Neuronal stem cell (in vitro differentiated cells): ENCODE results near the gene SIGLEC11. TPM values are rescaled to one million over a fixed set of nuclear protein-coding genes. Genes with fewer than 3 reads are reported as not detected.
A peak's percentile ranks its signal among the peaks of the same experiment; 100 is the strongest.
"Not testable (repeated sequence)": the region's sequence is repeated elsewhere in the genome, so short reads cannot be mapped to it uniquely, and the experiment has no call there.

Experiments used
- DNase-seq: peaks from one replicate; pipeline ENCODE4 v3.0.0-alpha.2; 2013; ENCODE audit warnings: low spot score
- H2AFZ ChIP-seq: one replicate; pipeline ENCODE4 v1.6.1; 2013; ENCODE audit warnings: mild to moderate bottlenecking, low read length, inconsistent platforms
- H2AK5ac ChIP-seq: 2 replicates; pipeline ENCODE4 v1.6.1; 2013; ENCODE audit warnings: low read depth, mild to moderate bottlenecking, inconsistent platforms, low read length, moderate library complexity, mixed read lengths
- H2BK120ac ChIP-seq: 2 replicates; pipeline ENCODE4 v1.6.1; 2013; ENCODE audit warnings: low read depth, mild to moderate bottlenecking, inconsistent platforms, low read length, moderate library complexity, mixed read lengths
- H2BK12ac ChIP-seq: one replicate; pipeline ENCODE4 v1.6.1; 2013; ENCODE audit warnings: low read length, inconsistent platforms
- H2BK15ac ChIP-seq: 2 replicates; pipeline ENCODE4 v1.6.1; 2013; ENCODE audit warnings: mild to moderate bottlenecking, low read length, inconsistent platforms, mixed read lengths
- H2BK5ac ChIP-seq: one replicate; pipeline ENCODE4 v1.6.1; 2013; ENCODE audit warnings: inconsistent platforms, mild to moderate bottlenecking, low read length, moderate library complexity
- H3K14ac ChIP-seq: one replicate; pipeline ENCODE4 v1.6.1; 2013; ENCODE audit warnings: low read length, inconsistent platforms
- H3K18ac ChIP-seq: 2 replicates; pipeline ENCODE4 v1.6.1; 2013; ENCODE audit warnings: low read length, inconsistent platforms
- H3K23ac ChIP-seq: 2 replicates; pipeline ENCODE4 v1.6.1; 2013; ENCODE audit warnings: low read depth, mild to moderate bottlenecking, mixed read lengths, low read length, inconsistent platforms; ENCODE audit not compliant: poor library complexity
- H3K27ac ChIP-seq: replicated peaks from 3 replicates; pipeline ENCODE4 v1.5.1; 2013; ENCODE audit warnings: low read length, inconsistent platforms
- H3K27me3 ChIP-seq, 3 experiments: 2 replicates each; pipeline ENCODE4 v1.6.1; 2013; ENCODE audit warnings: low read length in 3 of 3, mild to moderate bottlenecking in 2 of 3, inconsistent platforms in 1 of 3, low read depth in 1 of 3, mixed read lengths in 1 of 3, moderate library complexity in 1 of 3; ENCODE audit not compliant: control insufficient read depth in 3 of 3, insufficient read depth in 3 of 3
- H3K36me3 ChIP-seq, 2 donors: replicated peaks in 1 of 2; 2 replicates each; pipeline ENCODE4 v1.6.1; 2013; ENCODE audit warnings: low read length in 2 of 2; ENCODE audit not compliant: control insufficient read depth in 2 of 2, insufficient read depth in 2 of 2
- H3K4ac ChIP-seq: 2 replicates; pipeline ENCODE4 v1.6.1; 2013; ENCODE audit warnings: inconsistent platforms, mild to moderate bottlenecking, low read length, moderate library complexity
- H3K4me1 ChIP-seq, 2 donors: 1 replicate in 1 of 2; 2 replicates in 1 of 2; pipeline ENCODE4 v1.6.1; 2013; ENCODE audit warnings: low read length in 2 of 2, low read depth in 1 of 2; ENCODE audit not compliant: control insufficient read depth in 2 of 2, insufficient read depth in 1 of 2
- H3K4me2 ChIP-seq: one replicate; pipeline ENCODE4 v1.6.1; 2013; ENCODE audit warnings: mild to moderate bottlenecking, low read length, inconsistent platforms; ENCODE audit not compliant: insufficient read depth, poor library complexity, severe bottlenecking
- H3K4me3 ChIP-seq, 2 donors: 2 replicates each; pipeline ENCODE4 v1.5.1; 2013; ENCODE audit warnings: low read length in 2 of 2, mild to moderate bottlenecking in 2 of 2, inconsistent platforms in 1 of 2, moderate library complexity in 1 of 2
- H3K79me1 ChIP-seq: one replicate; pipeline ENCODE4 v1.6.1; 2013; ENCODE audit warnings: low read depth, mild to moderate bottlenecking, inconsistent platforms, low read length, moderate library complexity
- H3K9ac ChIP-seq: one replicate; pipeline ENCODE4 v1.6.1; 2013; ENCODE audit warnings: mild to moderate bottlenecking, low read depth, low read length, inconsistent platforms; ENCODE audit not compliant: poor library complexity
- H3K9me3 ChIP-seq, 2 donors: replicated peaks in 1 of 2; 2 replicates each; pipeline versions ENCODE3 to v1.6.1; 2013; ENCODE audit warnings: low read length in 2 of 2, mild to moderate bottlenecking in 2 of 2, inconsistent platforms in 1 of 2, low read depth in 1 of 2, mixed read lengths in 1 of 2, moderate library complexity in 1 of 2; ENCODE audit not compliant: control insufficient read depth in 2 of 2, insufficient read depth in 1 of 2
- H4K8ac ChIP-seq: one replicate; pipeline ENCODE4 v1.6.1; 2013; ENCODE audit warnings: low read depth, mild to moderate bottlenecking, inconsistent platforms, low read length, moderate library complexity
- H4K91ac ChIP-seq: one replicate; pipeline ENCODE4 v1.6.1; 2013; ENCODE audit warnings: low read length, low read depth, mild to moderate bottlenecking, inconsistent platforms; ENCODE audit not compliant: poor library complexity
- WGBS, 2 donors: extraction: QIAGEN DNeasy Blood & Tissue Kit; methylation state at CpG; one replicate each; pipeline ENCODE4 v1.1.7; 2013; ENCODE audit warnings: missing lambda C conversion rate in 2 of 2, mixed read lengths in 1 of 2; ENCODE audit not compliant: insufficient read length in 2 of 2, insufficient replicate concordance in 1 of 2; ENCODE audit errors: extremely low coverage in 2 of 2; 5-methylcytosine and 5-hydroxymethylcytosine counted together
- polyA plus RNA-seq, 2 experiments: library from polyadenylated mRNA; stranded (reverse); fragments of 200-250 nt; gene quantifications; one replicate each; pipeline ENCODE4 v1.2.3, GENCODE V29; 2013

Gene SIGLEC11, protein sequence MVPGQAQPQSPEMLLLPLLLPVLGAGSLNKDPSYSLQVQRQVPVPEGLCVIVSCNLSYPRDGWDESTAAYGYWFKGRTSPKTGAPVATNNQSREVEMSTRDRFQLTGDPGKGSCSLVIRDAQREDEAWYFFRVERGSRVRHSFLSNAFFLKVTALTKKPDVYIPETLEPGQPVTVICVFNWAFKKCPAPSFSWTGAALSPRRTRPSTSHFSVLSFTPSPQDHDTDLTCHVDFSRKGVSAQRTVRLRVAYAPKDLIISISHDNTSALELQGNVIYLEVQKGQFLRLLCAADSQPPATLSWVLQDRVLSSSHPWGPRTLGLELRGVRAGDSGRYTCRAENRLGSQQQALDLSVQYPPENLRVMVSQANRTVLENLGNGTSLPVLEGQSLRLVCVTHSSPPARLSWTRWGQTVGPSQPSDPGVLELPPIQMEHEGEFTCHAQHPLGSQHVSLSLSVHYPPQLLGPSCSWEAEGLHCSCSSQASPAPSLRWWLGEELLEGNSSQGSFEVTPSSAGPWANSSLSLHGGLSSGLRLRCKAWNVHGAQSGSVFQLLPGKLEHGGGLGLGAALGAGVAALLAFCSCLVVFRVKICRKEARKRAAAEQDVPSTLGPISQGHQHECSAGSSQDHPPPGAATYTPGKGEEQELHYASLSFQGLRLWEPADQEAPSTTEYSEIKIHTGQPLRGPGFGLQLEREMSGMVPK
- polyA plus RNA-seq (2013, experiment 1 of 2), result not detected
- not detected for polyA plus RNA-seq (2013, experiment 2 of 2)

DNA sequence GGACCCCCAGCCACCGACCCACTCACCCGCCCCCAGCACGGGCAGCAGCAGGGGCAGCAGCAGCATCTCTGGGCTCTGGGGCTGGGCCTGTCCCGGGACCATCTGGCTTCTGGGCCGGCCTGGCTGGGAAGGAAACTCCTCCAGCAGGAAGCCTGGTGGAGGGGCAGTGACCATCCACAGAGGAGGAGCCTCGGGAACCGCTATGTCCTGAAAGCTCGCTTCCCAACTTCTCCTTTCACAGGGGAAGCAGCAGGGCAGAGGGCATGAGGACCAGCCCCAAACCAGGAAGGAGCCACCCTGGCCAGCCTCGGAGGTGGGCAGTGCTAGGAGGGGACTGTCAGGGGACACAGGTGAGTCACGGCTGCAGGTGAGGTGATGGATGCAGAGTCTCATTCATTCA, at the start of gene SIGLEC11:
SIGLEC11 (minus strand) TSS at position 193 of the 400 bp plus-strand sequence; CDS start at position 102, 91 bp downstream.
- not testable (repeated sequence) for H2AK5ac ChIP-seq, H2AFZ ChIP-seq, H2BK12ac ChIP-seq, H2BK120ac ChIP-seq, H3K9ac ChIP-seq, H3K27me3 ChIP-seq, H3K4me3 ChIP-seq, H4K8ac ChIP-seq, DNase-seq, H3K79me1 ChIP-seq, H3K23ac ChIP-seq, H3K4me2 ChIP-seq, H3K9me3 ChIP-seq, H3K14ac ChIP-seq, H2BK5ac ChIP-seq, H3K18ac ChIP-seq, H3K27ac ChIP-seq, H3K4ac ChIP-seq, H3K4me1 ChIP-seq, H4K91ac ChIP-seq, H3K36me3 ChIP-seq, H2BK15ac ChIP-seq
- WGBS, 2 donors, result no CpG with 5 or more reads among the region's 10 CpGs

DNA sequence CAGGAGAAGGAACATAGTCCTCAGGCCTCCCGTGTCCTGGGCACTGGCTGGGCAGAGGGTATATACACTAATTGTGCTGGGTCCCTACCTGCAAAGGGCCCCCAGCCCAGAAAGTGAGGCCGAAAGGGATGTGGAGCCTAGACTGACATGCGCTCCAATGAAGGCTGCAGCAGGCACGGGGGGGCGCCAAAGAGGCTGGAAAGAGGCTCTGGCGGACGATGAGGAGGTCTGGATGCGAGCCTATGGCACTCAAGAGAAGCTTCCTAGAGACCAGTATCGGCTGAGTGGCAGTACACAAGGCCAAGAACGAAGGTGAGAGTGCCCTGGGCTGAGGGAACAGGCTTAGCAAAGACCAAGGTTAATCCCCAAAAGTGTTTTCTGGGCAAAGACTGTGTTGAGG, 47.6 kb upstream of the SIGLEC11 start:
- Histone ChIP-seq H3K23ac (no peak overlapping the region), H3K9me3 (no peaks in the 10 kb centered on the region), H3K4me2 (no peak overlapping the region), H2AFZ (no peak overlapping the region), H3K36me3 (peaks cover 21 to 67% of the 10 kb centered on the region in 2 donors), H3K18ac (no peak overlapping the region), H3K9ac (no peak overlapping the region), H2BK120ac (no peak overlapping the region), H3K4me1 (no peaks in the 10 kb centered on the region), H4K8ac (no peak overlapping the region), H2BK12ac (no peak overlapping the region), H3K79me1 (peaks cover 2% of the 10 kb centered on the region), H2BK5ac (no peak overlapping the region), H3K4me3 (no peak overlapping the region), H2AK5ac (no peak overlapping the region), H3K14ac (no peak overlapping the region), H3K4ac (no peak overlapping the region), H2BK15ac (no peak overlapping the region), H3K27ac (no peak overlapping the region), H3K27me3 (no peaks in the 10 kb centered on the region), H4K91ac (peak overlapping the region; percentile 14)
- WGBS, 2 donors, result no CpG with 5 or more reads among the region's 10 CpGs
- no peak for DNase-seq

DNA sequence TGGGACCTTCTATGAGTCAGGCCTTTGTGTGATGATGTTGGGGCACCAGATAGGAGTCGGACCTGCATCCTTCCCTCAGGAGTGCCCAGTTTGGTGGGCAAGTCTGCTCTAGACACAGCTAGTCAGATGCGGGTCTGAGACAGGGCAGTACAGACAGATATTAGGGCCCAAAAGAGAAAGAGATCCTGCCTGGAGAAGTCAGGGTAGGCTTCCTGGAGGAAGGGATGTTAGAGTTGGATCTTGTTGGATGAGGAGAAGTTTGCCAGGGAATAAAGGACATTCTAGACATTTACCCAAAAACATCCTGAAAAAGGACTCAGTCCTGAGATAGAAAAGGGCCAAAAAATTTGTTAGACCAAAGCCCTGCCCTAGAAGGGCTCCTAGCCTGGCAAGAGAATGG, 47.0 kb upstream of the SIGLEC11 start:
- peaks cover 3% of the 10 kb centered on the region for H3K79me1 ChIP-seq
- no peak overlapping the region for H3K4ac ChIP-seq
- no peak overlapping the region for H2AK5ac ChIP-seq
- no peak overlapping the region for H2AFZ ChIP-seq
- H3K4me3 ChIP-seq, result no peak overlapping the region
- H2BK12ac ChIP-seq, result no peak overlapping the region
- H4K91ac ChIP-seq, result no peak overlapping the region
- H3K9ac ChIP-seq, result no peak overlapping the region
- H3K4me2 ChIP-seq, result no peak overlapping the region
- no peak overlapping the region for H3K27ac ChIP-seq
- no peak overlapping the region for H2BK120ac ChIP-seq
- no peak overlapping the region for H3K14ac ChIP-seq
- no peaks in the 10 kb centered on the region for H3K4me1 ChIP-seq
- peaks cover 25 to 67% of the 10 kb centered on the region in 2 donors for H3K36me3 ChIP-seq
- H3K18ac ChIP-seq, result no peak overlapping the region
- no peaks in the 10 kb centered on the region for H3K9me3 ChIP-seq
- no peaks in the 10 kb centered on the region for H3K27me3 ChIP-seq
- DNase-seq, result no peak
- no peak overlapping the region for H4K8ac ChIP-seq
- H2BK15ac ChIP-seq, result no peak overlapping the region
- H3K23ac ChIP-seq, result no peak overlapping the region
- H2BK5ac ChIP-seq, result no peak overlapping the region
- WGBS, 2 donors, result no CpG with 5 or more reads among the region's 2 CpGs

DNA sequence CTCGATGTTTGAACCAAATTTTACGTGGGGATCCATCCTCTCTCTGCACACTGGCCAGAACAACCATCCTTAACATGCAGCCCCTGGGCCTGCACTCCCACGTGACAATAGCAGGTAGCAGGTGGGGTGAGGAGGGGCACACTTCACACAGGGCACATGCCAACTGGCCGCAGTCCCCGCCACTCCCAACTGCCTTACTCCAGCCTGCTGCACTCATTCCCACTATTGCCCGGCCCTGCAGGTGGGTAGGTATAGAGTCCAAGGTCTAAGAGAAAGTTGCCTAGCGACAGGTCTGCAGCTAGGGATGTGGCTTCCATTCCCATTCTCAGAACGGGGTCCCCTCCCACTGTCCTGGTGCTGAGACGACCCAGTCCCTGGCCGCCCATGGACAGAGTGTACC, 46.2 kb upstream of the SIGLEC11 start:
- Histone ChIP-seq H2AFZ (no peak overlapping the region), H2AK5ac (no peak overlapping the region), H3K9ac (no peak overlapping the region), H3K23ac (no peak overlapping the region), H3K4ac (no peak overlapping the region), H3K14ac (no peak overlapping the region), H3K79me1 (peaks cover 4% of the 10 kb centered on the region), H2BK12ac (no peak overlapping the region), H4K91ac (no peak overlapping the region), H2BK15ac (no peak overlapping the region), H3K4me1 (no peaks in the 10 kb centered on the region), H3K4me3 (no peak overlapping the region), H3K27me3 (no peaks in the 10 kb centered on the region), H3K18ac (no peak overlapping the region), H2BK5ac (no peak overlapping the region), H3K4me2 (no peak overlapping the region), H4K8ac (no peak overlapping the region), H3K27ac (no peak overlapping the region), H3K9me3 (peaks cover 0 to 1% of the 10 kb centered on the region in 2 donors), H2BK120ac (no peak overlapping the region), H3K36me3 (peaks cover 28 to 69% of the 10 kb centered on the region in 2 donors)
- no peak for DNase-seq
- WGBS, 2 donors, result no CpG with 5 or more reads among the region's 10 CpGs
